CD4-positive, alpha-beta T cell treated with Interleukin-2 at 100 ng/mL for 4 hours (primary cell): ENCODE results near the gene OR11A1.

Source experiments
- DNase-seq: peaks from one replicate; pipeline ENCODE4 v3.0.0-alpha.2; 2020; ENCODE audit warnings: low spot score

OR11A1 gene

GRCh38 chr6:29456971-29457370 is at the start of gene OR11A1, which contains the start of gene OR2H1:
OR11A1 (minus strand) TSS chr6:29457071; CDS start chr6:29427641, 29,430 bp downstream.
OR2H1 (plus strand) TSS chr6:29457155; CDS start chr6:29461770, 4,615 bp downstream.
- DNase-seq = no peak

GRCh38 chr6:29506446-29507067 is 49.7 kb upstream of the OR11A1 start:
- no peak for DNase-seq

- DNase-seq = no peak
Observed at GRCh38 chr6:29505808-29506207, 48.9 kb upstream of the OR11A1 start.

- no peak for DNase-seq
Observed at GRCh38 chr6:29504961-29505360, 48.1 kb upstream of the OR11A1 start.

- no peak for DNase-seq
Observed at GRCh38 chr6:29502597-29502996, 45.7 kb upstream of the OR11A1 start.

- DNase-seq = no peak
Observed at GRCh38 chr6:29502181-29502580, 45.3 kb upstream of the OR11A1 start.

- DNase-seq = no peak
Observed at GRCh38 chr6:29501106-29501505, 44.2 kb upstream of the OR11A1 start.

- DNase-seq = no peak
Observed at GRCh38 chr6:29500594-29500993, 43.7 kb upstream of the OR11A1 start.

GRCh38 chr6:29499704-29500103 is 42.8 kb upstream of the OR11A1 start:
- no peak for DNase-seq

GRCh38 chr6:29496961-29497360 is 40.1 kb upstream of the OR11A1 start:
- DNase-seq = no peak

- DNase-seq = no peak
Observed at GRCh38 chr6:29495571-29495970, 38.7 kb upstream of the OR11A1 start.

GRCh38 chr6:29494131-29494530 is 37.3 kb upstream of the OR11A1 start:
- no peak for DNase-seq

GRCh38 chr6:29493261-29493660 is 36.4 kb upstream of the OR11A1 start:
- no peak for DNase-seq

- no peak for DNase-seq
Observed at GRCh38 chr6:29491574-29491973, 34.7 kb upstream of the OR11A1 start.

- DNase-seq = no peak
Observed at GRCh38 chr6:29490552-29490951, 33.7 kb upstream of the OR11A1 start.

GRCh38 chr6:29490055-29490454 is 33.2 kb upstream of the OR11A1 start:
- DNase-seq = no peak

GRCh38 chr6:29489286-29489685 is 32.4 kb upstream of the OR11A1 start:
- DNase-seq = no peak

GRCh38 chr6:29488874-29489273 is 32.0 kb upstream of the OR11A1 start:
- DNase-seq = no peak

GRCh38 chr6:29487660-29488059 is 30.8 kb upstream of the OR11A1 start, which contains the start of gene MAS1L:
MAS1L (minus strand) TSS chr6:29487956; CDS start chr6:29487902, 54 bp downstream.
- DNase-seq = no peak

- no peak for DNase-seq
Observed at GRCh38 chr6:29487131-29487530, 30.3 kb upstream of the OR11A1 start.

GRCh38 chr6:29486577-29486976 is 29.7 kb upstream of the OR11A1 start:
- DNase-seq = no peak

GRCh38 chr6:29483735-29484134 is 26.9 kb upstream of the OR11A1 start:
- no peak for DNase-seq

- DNase-seq = no peak
Observed at GRCh38 chr6:29483186-29483585, 26.3 kb upstream of the OR11A1 start.

GRCh38 chr6:29479560-29479959 is 22.7 kb upstream of the OR11A1 start:
- DNase-seq = no peak
